Left lung (tissue), 10 donors: Measurements from ENCODE around the gene MYMK. TPM values are rescaled to one million over a fixed set of nuclear protein-coding genes. Genes with fewer than 3 reads are reported as not detected.

Experiments used
- ATAC-seq: fragments of 200-7000 bp; cut with Tn5 transposase; one replicate; pipeline ENCODE4 v1.9.1; 2020; ENCODE audit warnings: moderate library complexity
- DNase-seq, 4 donors: peaks; one replicate each; pipeline ENCODE4 v3.0.0-alpha.2; 2013 to 2020
- H3K27ac ChIP-seq, 2 donors: fragments of 200-600 bp; sonication (generic) in 1 of 2; one replicate each; pipeline versions ENCODE4 v1.5.0 to v1.8.0; 2020 to 2021
- H3K27me3 ChIP-seq, 2 donors: fragments of 200-600 bp; sonication (generic) in 1 of 2; one replicate each; pipeline versions ENCODE4 v1.5.0 to v1.8.0; 2020 to 2021
- H3K36me3 ChIP-seq, 2 donors: fragments of 200-600 bp; sonication (generic) in 1 of 2; one replicate each; pipeline versions ENCODE4 v1.5.0 to v1.8.0; 2020 to 2021
- H3K4me1 ChIP-seq, 2 donors: fragments of 200-600 bp; one replicate each; pipeline ENCODE4 v1.8.0; 2021
- H3K4me3 ChIP-seq, 2 donors: fragments of 200-600 bp; sonication (generic) in 1 of 2; one replicate each; pipeline versions ENCODE4 v1.5.0 to v1.8.0; 2020 to 2021; ENCODE audit warnings: mild to moderate bottlenecking in 1 of 2
- H3K9me3 ChIP-seq, 2 donors: fragments of 200-600 bp; sonication (generic) in 1 of 2; one replicate each; pipeline versions ENCODE4 v1.5.0 to v1.8.0; 2020 to 2021
- intact Hi-C, 2 donors: fragments of 100-400 bp; cut with DNase I; formaldehyde crosslinking; loops; one replicate each; pipeline versions ENCODE4 v1.11.2 to v1.14.2; 2022
- polyA plus RNA-seq, 6 donors: library from polyadenylated mRNA; unstranded; fragments of 120-200 nt; gene quantifications; one replicate each; pipeline ENCODE4 v1.2.1, GENCODE V29; 2013; ENCODE audit not compliant: insufficient read length in 6 of 6
- total RNA-seq, 2 donors: library from RNA; stranded (reverse); fragmentation: NEBNext Ultra II Directional; extraction: Animal tissue kit (Norgen Biotek cat#: 25700); gene quantifications; one replicate each; pipeline ENCODE4 v1.2.1, GENCODE V29; 2021
- TF ChIP-seq, protein P1 (sequence below), 2 donors: fragments of 200-600 bp; sonication (generic) in 1 of 2; IDR thresholded peaks; one replicate each; pipeline versions ENCODE4 v1.5.0 to v1.8.0; 2021; ENCODE audit warnings: antibody characterized with exemption in 2 of 2
- donor health status: DM: no; HTN: yes; CAD: no.
- donor health status: DM: no; HTN: no; CAD: no.

Gene MYMK
- total and polyA plus RNA-seq, 8 donors = not detected

DNA sequence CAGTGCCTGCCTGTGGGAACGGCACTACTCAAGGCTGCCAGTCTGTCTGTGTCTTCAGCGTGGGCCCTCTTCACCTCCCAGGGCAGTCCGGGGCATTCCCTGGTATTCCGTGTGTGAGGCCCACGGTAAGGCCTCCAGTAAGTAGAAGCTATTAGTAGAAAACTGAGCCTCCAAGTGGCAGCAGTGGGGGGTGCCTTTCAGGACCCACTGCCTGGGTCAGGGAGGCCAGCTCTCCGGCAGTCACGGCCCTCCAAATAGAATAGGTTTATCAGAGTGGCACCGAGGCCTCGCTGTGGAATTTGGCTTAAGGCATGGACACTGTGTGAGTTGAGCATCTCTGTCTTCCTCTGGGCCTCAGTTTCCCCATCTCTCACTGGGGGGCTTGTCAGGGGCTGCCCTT, 32.8 kb upstream of the MYMK start:
- peaks cover 0 to 4% of the 10 kb centered on the region in 2 donors for H3K36me3 ChIP-seq
- no peaks in the 10 kb centered on the region for H3K9me3 ChIP-seq
- no peak overlapping the region for H3K27ac ChIP-seq
- no peaks in the 10 kb centered on the region for H3K27me3 ChIP-seq
- H3K4me3 ChIP-seq = no peak overlapping the region
- TF ChIP-seq, protein P1, sequence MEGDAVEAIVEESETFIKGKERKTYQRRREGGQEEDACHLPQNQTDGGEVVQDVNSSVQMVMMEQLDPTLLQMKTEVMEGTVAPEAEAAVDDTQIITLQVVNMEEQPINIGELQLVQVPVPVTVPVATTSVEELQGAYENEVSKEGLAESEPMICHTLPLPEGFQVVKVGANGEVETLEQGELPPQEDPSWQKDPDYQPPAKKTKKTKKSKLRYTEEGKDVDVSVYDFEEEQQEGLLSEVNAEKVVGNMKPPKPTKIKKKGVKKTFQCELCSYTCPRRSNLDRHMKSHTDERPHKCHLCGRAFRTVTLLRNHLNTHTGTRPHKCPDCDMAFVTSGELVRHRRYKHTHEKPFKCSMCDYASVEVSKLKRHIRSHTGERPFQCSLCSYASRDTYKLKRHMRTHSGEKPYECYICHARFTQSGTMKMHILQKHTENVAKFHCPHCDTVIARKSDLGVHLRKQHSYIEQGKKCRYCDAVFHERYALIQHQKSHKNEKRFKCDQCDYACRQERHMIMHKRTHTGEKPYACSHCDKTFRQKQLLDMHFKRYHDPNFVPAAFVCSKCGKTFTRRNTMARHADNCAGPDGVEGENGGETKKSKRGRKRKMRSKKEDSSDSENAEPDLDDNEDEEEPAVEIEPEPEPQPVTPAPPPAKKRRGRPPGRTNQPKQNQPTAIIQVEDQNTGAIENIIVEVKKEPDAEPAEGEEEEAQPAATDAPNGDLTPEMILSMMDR (IDR thresholded peaks at IDR 0.05) = no peak
- DNase-seq (no peak), ATAC-seq (no peak)
- intact Hi-C loops = no loop called here
- H3K4me1 ChIP-seq = peaks cover 25 to 34% of the 10 kb centered on the region in 2 donors

DNA sequence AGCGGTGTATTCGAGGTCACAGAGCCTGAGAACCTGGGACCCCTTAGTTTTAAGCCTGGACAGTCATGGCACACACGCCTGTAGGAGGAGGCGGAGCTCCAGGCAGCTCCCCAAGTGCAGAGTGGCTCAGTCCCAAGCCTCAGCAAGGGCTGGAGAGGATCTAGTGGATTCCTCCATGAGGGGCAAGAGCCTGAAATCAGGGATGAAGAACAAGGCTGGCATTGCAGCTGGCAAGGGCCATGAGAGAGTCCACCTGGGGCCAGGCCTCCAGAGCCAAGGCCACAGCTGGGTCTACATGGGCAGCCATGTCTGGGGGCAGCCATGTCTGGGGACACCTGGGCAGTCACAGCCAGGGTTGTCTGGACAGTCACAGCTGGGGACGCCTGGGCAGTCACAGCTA, 31.6 kb upstream of the MYMK start:
- no peak overlapping the region for H3K4me3 ChIP-seq
- intact Hi-C loops = no loop called here
- H3K4me1 ChIP-seq = peaks cover 25 to 34% of the 10 kb centered on the region in 2 donors
- H3K9me3 ChIP-seq = no peaks in the 10 kb centered on the region
- TF ChIP-seq, protein P1 (IDR thresholded peaks at IDR 0.05) = no peak
- H3K27ac ChIP-seq = no peak overlapping the region
- H3K27me3 ChIP-seq = no peaks in the 10 kb centered on the region
- no peak for ATAC-seq
- H3K36me3 ChIP-seq = peaks cover 0 to 4% of the 10 kb centered on the region in 2 donors
- DNase-seq = no peak

DNA sequence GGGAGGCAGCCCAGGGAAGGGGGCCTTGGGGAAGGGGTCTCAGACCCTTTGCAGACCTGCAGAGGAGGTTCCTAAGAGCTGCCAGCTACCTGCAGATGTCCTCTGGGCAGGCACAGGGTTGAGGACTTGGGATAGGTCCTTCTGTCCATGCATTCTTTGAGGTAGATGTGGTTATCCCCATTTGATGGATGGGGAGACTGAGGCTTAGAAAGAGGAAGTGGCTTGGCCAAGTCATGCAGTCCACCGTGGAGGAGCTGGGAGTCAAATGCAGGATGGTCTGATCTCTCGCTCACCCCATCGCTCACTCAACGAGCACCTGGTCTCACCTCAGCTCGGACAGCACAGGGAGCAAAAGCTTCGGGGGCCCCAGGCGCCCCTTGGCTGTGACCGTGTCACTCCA, 30.0 kb upstream of the MYMK start:
- intact Hi-C loops = no loop called here
- DNase-seq = no peak
- peaks cover 0 to 4% of the 10 kb centered on the region in 2 donors for H3K36me3 ChIP-seq
- H3K27ac ChIP-seq = no peak overlapping the region
- peaks cover 16 to 20% of the 10 kb centered on the region in 2 donors for H3K4me1 ChIP-seq
- TF ChIP-seq, protein P1 (IDR thresholded peaks at IDR 0.05) = no peak
- no peaks in the 10 kb centered on the region for H3K9me3 ChIP-seq
- no peak for ATAC-seq
- no peaks in the 10 kb centered on the region for H3K27me3 ChIP-seq
- no peak overlapping the region for H3K4me3 ChIP-seq

DNA sequence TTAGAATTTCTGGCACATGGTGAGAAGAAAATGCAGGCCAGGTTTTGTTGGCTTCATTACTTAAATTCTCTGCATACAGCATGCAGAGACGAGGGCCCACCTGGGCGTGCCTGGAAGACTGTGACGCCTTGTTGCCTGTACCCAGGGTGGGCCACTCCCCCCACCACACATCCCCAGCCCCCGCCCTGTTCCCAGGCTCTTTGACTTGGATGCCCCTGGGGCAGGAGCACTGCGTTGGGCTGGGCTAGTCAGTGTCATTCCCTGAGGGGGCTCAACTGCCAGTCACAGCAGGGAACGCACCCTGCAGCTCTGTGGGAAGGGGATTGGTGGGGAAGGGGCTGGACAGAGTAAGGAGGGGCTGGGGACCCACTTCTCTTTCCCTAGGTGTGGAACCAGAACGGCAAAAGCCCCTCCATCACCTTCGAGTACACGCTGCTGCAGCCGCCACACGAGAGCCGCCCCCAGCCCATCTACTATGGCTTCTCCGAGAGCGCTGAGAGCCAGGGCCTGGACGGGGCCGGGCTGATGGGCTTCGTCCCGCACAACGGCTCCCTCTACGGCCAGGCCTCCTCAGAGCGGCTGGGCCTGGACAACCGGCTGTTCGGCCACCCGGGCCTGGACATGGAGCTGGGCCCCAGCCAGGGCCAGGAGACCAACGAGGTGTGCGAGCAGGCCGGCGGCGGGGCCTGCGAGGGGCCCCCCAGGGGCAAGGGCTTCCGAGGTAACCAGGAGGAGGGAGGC, 29.4 kb upstream of the MYMK start:
- Histone ChIP-seq H3K9me3 (no peaks in the 10 kb centered on the region), H3K27ac (no peak overlapping the region), H3K4me3 (no peak overlapping the region), H3K27me3 (no peaks in the 10 kb centered on the region), H3K36me3 (peaks cover 0 to 4% of the 10 kb centered on the region in 2 donors), H3K4me1 (peaks cover 16 to 20% of the 10 kb centered on the region in 2 donors)
- TF ChIP-seq, protein P1 (IDR thresholded peaks at IDR 0.05) = no peak
- no peak for ATAC-seq
- DNase-seq = no peak
- intact Hi-C loops = no loop called here

DNA sequence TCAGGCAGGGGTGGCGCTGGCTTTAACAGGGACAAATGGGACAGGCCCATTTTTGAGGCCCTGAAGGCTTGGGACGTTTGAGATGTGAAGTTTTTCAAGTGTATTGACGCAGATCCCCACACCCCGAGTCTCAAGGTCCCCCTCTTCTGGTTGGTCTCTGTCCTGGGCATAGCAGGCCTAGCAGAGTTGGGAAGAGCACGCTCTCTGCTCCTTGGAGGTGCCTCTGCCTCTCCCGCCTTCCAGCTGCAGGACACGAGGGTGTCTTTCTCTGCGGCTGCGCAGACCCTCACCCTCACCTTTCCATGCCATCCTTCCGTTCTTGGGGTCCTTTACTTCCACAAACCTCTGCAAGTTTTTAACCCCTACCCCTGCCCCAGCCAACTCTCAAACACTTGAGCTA, 28.4 kb upstream of the MYMK start:
- Histone ChIP-seq H3K4me1 (peaks cover 6 to 11% of the 10 kb centered on the region in 2 donors), H3K36me3 (peaks cover 0 to 4% of the 10 kb centered on the region in 2 donors), H3K4me3 (no peak overlapping the region), H3K27me3 (no peaks in the 10 kb centered on the region), H3K9me3 (no peaks in the 10 kb centered on the region), H3K27ac (no peak overlapping the region)
- intact Hi-C loops = no loop called here
- TF ChIP-seq, protein P1 (IDR thresholded peaks at IDR 0.05) = no peak
- ATAC-seq = no peak
- DNase-seq = no peak
